ENCODE results near the gene COL6A3.
"Not testable (repeated sequence)": the region's sequence is repeated elsewhere in the genome, so short reads cannot be mapped to it uniquely, and the experiment has no call there.

Gene COL6A3

DNA sequence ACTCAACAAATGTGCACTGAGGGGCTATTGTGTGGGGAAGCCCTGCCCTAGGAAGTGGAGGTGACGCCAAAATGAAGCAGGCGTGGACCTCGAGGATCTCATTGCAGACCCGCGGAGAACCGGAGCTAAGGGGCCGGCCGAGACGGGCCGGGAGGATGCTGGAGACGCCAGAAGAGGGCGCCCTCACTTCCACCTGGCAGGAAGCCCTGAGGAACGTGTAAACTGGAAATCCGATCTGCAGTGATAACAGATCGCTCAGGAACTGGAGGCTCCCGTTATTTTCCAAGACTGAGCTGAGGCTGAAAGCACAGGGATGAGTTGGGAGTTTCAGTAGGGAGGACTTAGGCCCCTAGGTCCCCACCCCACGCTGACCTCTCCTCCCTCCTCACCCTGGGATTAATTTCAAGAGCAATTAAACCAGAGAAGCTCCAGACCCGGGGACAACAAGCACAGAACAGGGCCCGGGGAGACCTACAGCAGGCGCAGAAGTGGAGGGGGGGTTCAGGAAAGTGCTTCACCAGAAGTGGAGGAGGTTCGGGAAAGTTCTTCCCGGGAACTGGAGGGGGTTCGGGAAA, 7.7 kb upstream of the COL6A3 start:
- H3K9me3 ChIP-seq (ENCODE audit: control insufficient read depth in 1 of 2, low read length in 2 of 2): no peaks in the 10 kb centered on the region
- peak overlapping the region in 1 of 2 donors; percentile 41 for H3K4me3 ChIP-seq (ENCODE audit: low read depth in 1 of 2, low read length in 2 of 2)
- H3K27me3 ChIP-seq (ENCODE audit: control insufficient read depth in 1 of 2, insufficient read depth in 2 of 2, low read length in 2 of 2): peaks cover 6 to 9% of the 10 kb centered on the region in 2 donors
- peaks cover 0 to 8% of the 10 kb centered on the region in 2 donors for H3K4me1 ChIP-seq (ENCODE audit: control insufficient read depth in 1 of 2, insufficient read depth in 2 of 2, low read length in 2 of 2)
- no peak overlapping the region for H3K27ac ChIP-seq (ENCODE audit: low read depth, low read length)
- no peaks in the 10 kb centered on the region for H3K36me3 ChIP-seq (ENCODE audit: control insufficient read depth in 1 of 2, insufficient read depth in 2 of 2, low read length in 2 of 2)
- H3K9ac ChIP-seq (ENCODE audit: low read depth in 1 of 2, low read length in 2 of 2): peak overlapping the region in 1 of 2 donors; percentile 5

DNA sequence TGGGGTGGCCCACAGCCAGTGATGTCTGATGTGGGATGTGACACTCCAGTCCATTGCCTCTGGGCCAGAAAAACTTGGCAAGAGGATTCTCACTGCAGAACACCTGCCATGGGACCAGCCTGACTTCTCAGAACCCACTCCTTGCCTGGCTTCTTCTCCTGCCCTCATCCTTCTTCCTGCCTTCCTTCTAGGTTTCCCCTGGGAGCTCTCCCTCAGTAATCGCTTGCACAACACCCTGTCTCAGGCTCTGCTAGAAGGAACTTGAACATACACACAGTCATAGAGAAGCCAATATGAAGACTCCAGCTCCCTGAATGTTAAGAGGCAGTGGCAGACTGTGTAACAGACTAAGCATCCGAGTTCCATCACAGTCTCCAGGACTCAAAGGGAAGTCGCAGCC, 4.3 kb upstream of the COL6A3 start:
- H3K9ac ChIP-seq (ENCODE audit: low read depth in 1 of 2, low read length in 2 of 2): no peak overlapping the region
- peaks cover 9 to 10% of the 10 kb centered on the region in 2 donors for H3K27me3 ChIP-seq (ENCODE audit: control insufficient read depth in 1 of 2, insufficient read depth in 2 of 2, low read length in 2 of 2)
- H3K9me3 ChIP-seq (ENCODE audit: control insufficient read depth in 1 of 2, low read length in 2 of 2): no peaks in the 10 kb centered on the region
- no peaks in the 10 kb centered on the region for H3K36me3 ChIP-seq (ENCODE audit: control insufficient read depth in 1 of 2, insufficient read depth in 2 of 2, low read length in 2 of 2)
- H3K27ac ChIP-seq (ENCODE audit: low read depth, low read length): no peak overlapping the region
- H3K4me3 ChIP-seq (ENCODE audit: low read depth in 1 of 2, low read length in 2 of 2): no peak overlapping the region
- H3K4me1 ChIP-seq (ENCODE audit: control insufficient read depth in 1 of 2, insufficient read depth in 2 of 2, low read length in 2 of 2): peaks cover 0 to 8% of the 10 kb centered on the region in 2 donors

DNA sequence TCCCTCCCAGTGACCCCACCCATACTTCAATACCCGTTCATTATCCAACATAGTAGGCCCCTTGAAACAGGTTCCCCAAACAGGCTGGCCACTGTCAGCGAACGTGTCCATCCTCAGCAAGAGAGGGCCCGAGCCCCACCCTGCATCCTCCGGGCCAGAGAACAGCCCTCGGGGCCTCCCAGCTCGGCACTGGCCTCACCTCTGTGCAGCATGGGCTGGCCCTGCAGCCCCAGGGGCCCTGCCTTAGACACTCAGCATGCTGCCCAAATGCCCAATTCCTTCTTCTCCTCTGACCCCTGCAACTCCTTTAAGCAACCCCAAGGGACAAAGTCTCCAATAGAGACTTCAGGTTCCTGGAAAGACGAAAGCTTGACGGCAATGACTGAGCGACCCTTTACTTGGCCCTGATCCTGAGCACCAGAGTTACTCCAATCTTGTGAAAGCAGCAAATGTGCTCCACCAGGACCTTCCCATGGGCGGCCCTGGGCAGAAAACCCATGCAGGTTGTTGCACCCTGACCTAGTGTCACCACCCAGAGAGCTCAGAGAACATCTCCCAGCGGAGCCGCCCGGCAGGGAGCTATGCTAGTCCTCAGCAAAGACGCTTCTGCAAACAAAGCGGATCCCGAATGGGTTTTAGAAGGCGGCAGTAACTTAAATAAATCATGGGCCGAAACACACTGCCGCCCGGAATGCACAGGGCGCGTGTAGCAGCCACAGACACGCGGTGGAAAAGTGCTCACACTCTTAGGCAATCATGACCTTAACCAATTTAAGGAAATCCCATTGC, 782 bp downstream of the COL6A3 start:
- peak overlapping the region; percentile 48 to 63 for H3K4me3 ChIP-seq (ENCODE audit: low read depth in 1 of 2, low read length in 2 of 2)
- H3K9ac ChIP-seq (ENCODE audit: low read depth in 1 of 2, low read length in 2 of 2): peak overlapping the region; percentile 32 to 64
- H3K27me3 ChIP-seq (ENCODE audit: control insufficient read depth in 1 of 2, insufficient read depth in 2 of 2, low read length in 2 of 2): peaks cover 4 to 9% of the 10 kb centered on the region in 2 donors
- H3K36me3 ChIP-seq (ENCODE audit: control insufficient read depth in 1 of 2, insufficient read depth in 2 of 2, low read length in 2 of 2): no peaks in the 10 kb centered on the region
- peak overlapping the region; percentile 69 for H3K27ac ChIP-seq (ENCODE audit: low read depth, low read length)
- H3K9me3 ChIP-seq (ENCODE audit: control insufficient read depth in 1 of 2, low read length in 2 of 2): no peaks in the 10 kb centered on the region
- H3K4me1 ChIP-seq (ENCODE audit: control insufficient read depth in 1 of 2, insufficient read depth in 2 of 2, low read length in 2 of 2): no peaks in the 10 kb centered on the region

DNA sequence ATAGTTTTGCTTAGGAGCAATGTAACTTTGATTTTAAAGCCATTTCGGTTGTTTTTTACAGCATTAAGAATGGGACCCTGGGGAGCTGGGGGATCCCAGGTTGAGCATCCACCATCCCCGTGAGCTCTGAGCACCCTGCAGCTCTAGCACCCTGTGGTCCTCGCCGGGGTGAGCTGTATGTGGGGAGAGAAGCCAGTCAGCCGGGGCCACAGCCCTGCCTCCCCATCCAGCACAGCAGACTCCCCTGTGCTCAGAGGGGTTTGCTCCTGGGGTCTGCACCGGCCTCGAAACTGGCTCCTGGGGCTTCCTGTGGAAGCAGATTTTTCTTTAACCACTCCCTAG, 1.3 kb downstream of the COL6A3 start:
- Histone ChIP-seq H3K27me3 (ENCODE audit: control insufficient read depth in 1 of 2, insufficient read depth in 2 of 2, low read length in 2 of 2) (peaks cover 4 to 9% of the 10 kb centered on the region in 2 donors), H3K27ac (ENCODE audit: low read depth, low read length) (peak overlapping the region; percentile 40), H3K4me1 (ENCODE audit: control insufficient read depth in 1 of 2, insufficient read depth in 2 of 2, low read length in 2 of 2) (no peaks in the 10 kb centered on the region), H3K36me3 (ENCODE audit: control insufficient read depth in 1 of 2, insufficient read depth in 2 of 2, low read length in 2 of 2) (no peaks in the 10 kb centered on the region), H3K4me3 (ENCODE audit: low read depth in 1 of 2, low read length in 2 of 2) (peak overlapping the region; percentile 48 to 63), H3K9ac (ENCODE audit: low read depth in 1 of 2, low read length in 2 of 2) (peak overlapping the region; percentile 25 to 64), H3K9me3 (ENCODE audit: control insufficient read depth in 1 of 2, low read length in 2 of 2) (no peaks in the 10 kb centered on the region)

GRCh38 chr2:237411683-237412423, 2.1 kb downstream of the COL6A3 start:
- Histone ChIP-seq H3K36me3 (ENCODE audit: control insufficient read depth in 1 of 2, insufficient read depth in 2 of 2, low read length in 2 of 2) (no peaks in the 10 kb centered on the region), H3K4me1 (ENCODE audit: control insufficient read depth in 1 of 2, insufficient read depth in 2 of 2, low read length in 2 of 2) (no peaks in the 10 kb centered on the region), H3K9me3 (ENCODE audit: control insufficient read depth in 1 of 2, low read length in 2 of 2) (no peaks in the 10 kb centered on the region), H3K27me3 (ENCODE audit: control insufficient read depth in 1 of 2, insufficient read depth in 2 of 2, low read length in 2 of 2) (peaks cover 4 to 9% of the 10 kb centered on the region in 2 donors), H3K9ac (ENCODE audit: low read depth in 1 of 2, low read length in 2 of 2) (peak overlapping the region; percentile 32 to 64), H3K27ac (ENCODE audit: low read depth, low read length) (peak overlapping the region; percentile 40), H3K4me3 (ENCODE audit: low read depth in 1 of 2, low read length in 2 of 2) (peak overlapping the region; percentile 48 to 63)

GRCh38 chr2:237411092-237411601, 2.8 kb downstream of the COL6A3 start:
- Histone ChIP-seq H3K27me3 (ENCODE audit: control insufficient read depth in 1 of 2, insufficient read depth in 2 of 2, low read length in 2 of 2) (peaks cover 4 to 9% of the 10 kb centered on the region in 2 donors), H3K9me3 (ENCODE audit: control insufficient read depth in 1 of 2, low read length in 2 of 2) (no peaks in the 10 kb centered on the region), H3K36me3 (ENCODE audit: control insufficient read depth in 1 of 2, insufficient read depth in 2 of 2, low read length in 2 of 2) (no peaks in the 10 kb centered on the region), H3K4me3 (ENCODE audit: low read depth in 1 of 2, low read length in 2 of 2) (peak overlapping the region; percentile 48 to 63), H3K9ac (ENCODE audit: low read depth in 1 of 2, low read length in 2 of 2) (peak overlapping the region; percentile 32 to 64), H3K4me1 (ENCODE audit: control insufficient read depth in 1 of 2, insufficient read depth in 2 of 2, low read length in 2 of 2) (no peaks in the 10 kb centered on the region), H3K27ac (ENCODE audit: low read depth, low read length) (peak overlapping the region; percentile 43)

DNA sequence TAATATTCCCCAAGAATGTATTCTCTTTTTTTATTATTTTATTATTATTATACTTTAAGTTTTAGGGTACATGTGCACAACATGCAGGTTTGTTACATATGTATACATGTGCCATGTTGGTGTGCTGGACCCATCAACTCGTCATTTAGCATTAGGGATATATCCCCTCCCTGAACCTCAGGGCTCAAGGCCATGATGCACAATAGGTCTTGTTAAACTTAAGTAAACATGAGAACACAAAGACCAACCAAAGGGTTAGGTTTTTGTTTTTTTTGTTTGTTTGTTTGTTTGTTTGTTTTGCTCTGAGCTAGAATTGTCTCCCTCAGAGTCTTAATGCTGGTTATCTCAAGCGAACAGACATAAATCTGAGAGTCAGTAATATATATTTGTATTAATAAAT, 4.7 kb downstream of the COL6A3 start:
- H3K4me1 ChIP-seq (ENCODE audit: control insufficient read depth in 1 of 2, insufficient read depth in 2 of 2, low read length in 2 of 2); H3K4me3 ChIP-seq (ENCODE audit: low read depth in 1 of 2, low read length in 2 of 2); H3K9me3 ChIP-seq (ENCODE audit: control insufficient read depth in 1 of 2, low read length in 2 of 2); H3K27me3 ChIP-seq (ENCODE audit: control insufficient read depth in 1 of 2, insufficient read depth in 2 of 2, low read length in 2 of 2); H3K36me3 ChIP-seq (ENCODE audit: control insufficient read depth in 1 of 2, insufficient read depth in 2 of 2, low read length in 2 of 2); H3K27ac ChIP-seq (ENCODE audit: low read depth, low read length); H3K9ac ChIP-seq (ENCODE audit: low read depth in 1 of 2, low read length in 2 of 2): not testable (repeated sequence)

DNA sequence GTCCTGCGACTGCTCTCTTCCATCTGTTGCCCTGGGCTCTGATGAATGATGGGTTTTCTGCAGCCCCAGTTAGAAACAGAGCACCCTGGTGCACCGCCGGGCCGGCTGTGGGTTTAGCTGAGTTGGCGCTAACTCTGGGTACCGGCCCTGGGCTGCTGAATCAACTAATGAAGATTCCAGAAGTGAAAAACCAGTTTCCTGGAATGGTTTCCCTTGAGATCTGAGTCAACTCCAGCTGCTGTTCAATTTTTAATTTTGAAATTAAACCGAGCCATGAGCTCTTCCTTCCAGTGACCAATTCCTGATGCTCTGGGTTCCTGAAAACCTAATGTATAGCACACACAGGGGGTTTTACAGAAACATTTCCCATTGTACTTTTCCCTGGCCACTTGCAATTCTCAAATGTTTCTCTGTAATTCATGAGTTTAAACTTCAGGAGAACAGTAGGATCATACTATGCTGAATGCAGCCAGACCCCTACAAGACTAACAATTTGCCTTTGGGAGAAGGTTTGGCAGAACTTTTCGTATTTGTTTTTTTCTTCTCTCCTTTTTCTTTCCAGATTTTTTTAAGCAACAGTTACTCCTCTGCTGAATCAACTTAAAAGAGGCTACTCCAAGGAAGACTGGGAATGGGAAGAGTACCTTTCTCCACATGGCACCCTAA, 5.5 kb downstream of the COL6A3 start:
- Histone ChIP-seq H3K9ac (ENCODE audit: low read depth in 1 of 2, low read length in 2 of 2) (no peak overlapping the region), H3K4me3 (ENCODE audit: low read depth in 1 of 2, low read length in 2 of 2) (no peak overlapping the region), H3K27ac (ENCODE audit: low read depth, low read length) (no peak overlapping the region), H3K9me3 (ENCODE audit: control insufficient read depth in 1 of 2, low read length in 2 of 2) (no peaks in the 10 kb centered on the region), H3K27me3 (ENCODE audit: control insufficient read depth in 1 of 2, insufficient read depth in 2 of 2, low read length in 2 of 2) (peaks cover 4 to 8% of the 10 kb centered on the region in 2 donors), H3K4me1 (ENCODE audit: control insufficient read depth in 1 of 2, insufficient read depth in 2 of 2, low read length in 2 of 2) (no peaks in the 10 kb centered on the region), H3K36me3 (ENCODE audit: control insufficient read depth in 1 of 2, insufficient read depth in 2 of 2, low read length in 2 of 2) (no peaks in the 10 kb centered on the region)

DNA sequence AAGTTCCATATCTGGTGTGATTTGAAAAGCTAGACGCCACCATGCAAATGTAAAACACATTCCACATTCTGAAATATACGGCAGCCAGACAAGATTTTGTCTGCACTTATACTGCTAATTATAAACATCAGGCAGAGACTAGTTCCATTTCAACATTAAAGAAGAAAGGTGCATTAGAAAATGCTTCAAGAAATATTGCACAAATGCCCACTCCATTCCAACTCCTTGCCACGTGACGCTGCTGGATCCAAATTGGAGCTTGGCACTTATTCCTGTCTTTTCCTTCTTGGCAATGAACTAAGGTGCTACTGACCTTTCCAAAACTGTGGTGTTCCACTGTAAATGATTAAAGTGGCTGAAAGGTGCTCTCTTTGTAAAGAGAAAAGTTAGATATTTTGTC, 6.3 kb downstream of the COL6A3 start:
- Histone ChIP-seq H3K36me3 (ENCODE audit: control insufficient read depth in 1 of 2, insufficient read depth in 2 of 2, low read length in 2 of 2) (no peaks in the 10 kb centered on the region), H3K27me3 (ENCODE audit: control insufficient read depth in 1 of 2, insufficient read depth in 2 of 2, low read length in 2 of 2) (peaks cover 4% of the 10 kb centered on the region in 2 donors), H3K9me3 (ENCODE audit: control insufficient read depth in 1 of 2, low read length in 2 of 2) (no peaks in the 10 kb centered on the region), H3K9ac (ENCODE audit: low read depth in 1 of 2, low read length in 2 of 2) (no peak overlapping the region), H3K4me3 (ENCODE audit: low read depth in 1 of 2, low read length in 2 of 2) (no peak overlapping the region), H3K4me1 (ENCODE audit: control insufficient read depth in 1 of 2, insufficient read depth in 2 of 2, low read length in 2 of 2) (no peaks in the 10 kb centered on the region), H3K27ac (ENCODE audit: low read depth, low read length) (no peak overlapping the region)
